Urinary bladder (tissue), 4 donors: ENCODE measurements around the gene ISM1. TPM values are rescaled to one million over a fixed set of nuclear protein-coding genes. Genes with fewer than 3 reads are reported as not detected.
A peak's percentile ranks its signal among the peaks of the same experiment; 100 is the strongest.

Source experiments
- DNase-seq: peaks from one replicate; pipeline ENCODE4 v3.0.0-alpha.2; 2015; ENCODE audit errors: extremely low spot score
- H3K27ac ChIP-seq: one replicate; pipeline ENCODE4 v1.5.1; 2013; ENCODE audit warnings: low read depth, mild to moderate bottlenecking, moderate library complexity
- H3K36me3 ChIP-seq: one replicate; pipeline ENCODE4 v1.6.1; 2013; ENCODE audit warnings: mild to moderate bottlenecking, moderate library complexity; ENCODE audit not compliant: insufficient read depth
- H3K4me1 ChIP-seq: one replicate; pipeline ENCODE4 v1.6.1; 2013; ENCODE audit warnings: mild to moderate bottlenecking, moderate library complexity; ENCODE audit not compliant: insufficient read depth
- H3K4me3 ChIP-seq: one replicate; pipeline ENCODE4 v1.5.1; 2013; ENCODE audit warnings: low read depth, low read length
- WGBS: extraction: QIAGEN DNeasy Blood & Tissue Kit; methylation state at CpG from one replicate; pipeline ENCODE4 v1.1.7; 2013; 5-methylcytosine and 5-hydroxymethylcytosine counted together
- polyA plus RNA-seq: library from polyadenylated mRNA; stranded (reverse); fragments of 200-250 nt; gene quantifications from one replicate; pipeline ENCODE4 v1.2.3, GENCODE V29; 2013
- total RNA-seq: library from RNA; depleted of rRNA; stranded (reverse); fragments of >200 nt; gene quantifications from one replicate; pipeline ENCODE4 v1.2.3, GENCODE V29; 2014
- donor health status: healthy with polysubstance abuse.
- donor health status: healthy.

Gene ISM1
- total and polyA plus RNA-seq, 2 donors, result 1.4 to 1.8 TPM

DNA sequence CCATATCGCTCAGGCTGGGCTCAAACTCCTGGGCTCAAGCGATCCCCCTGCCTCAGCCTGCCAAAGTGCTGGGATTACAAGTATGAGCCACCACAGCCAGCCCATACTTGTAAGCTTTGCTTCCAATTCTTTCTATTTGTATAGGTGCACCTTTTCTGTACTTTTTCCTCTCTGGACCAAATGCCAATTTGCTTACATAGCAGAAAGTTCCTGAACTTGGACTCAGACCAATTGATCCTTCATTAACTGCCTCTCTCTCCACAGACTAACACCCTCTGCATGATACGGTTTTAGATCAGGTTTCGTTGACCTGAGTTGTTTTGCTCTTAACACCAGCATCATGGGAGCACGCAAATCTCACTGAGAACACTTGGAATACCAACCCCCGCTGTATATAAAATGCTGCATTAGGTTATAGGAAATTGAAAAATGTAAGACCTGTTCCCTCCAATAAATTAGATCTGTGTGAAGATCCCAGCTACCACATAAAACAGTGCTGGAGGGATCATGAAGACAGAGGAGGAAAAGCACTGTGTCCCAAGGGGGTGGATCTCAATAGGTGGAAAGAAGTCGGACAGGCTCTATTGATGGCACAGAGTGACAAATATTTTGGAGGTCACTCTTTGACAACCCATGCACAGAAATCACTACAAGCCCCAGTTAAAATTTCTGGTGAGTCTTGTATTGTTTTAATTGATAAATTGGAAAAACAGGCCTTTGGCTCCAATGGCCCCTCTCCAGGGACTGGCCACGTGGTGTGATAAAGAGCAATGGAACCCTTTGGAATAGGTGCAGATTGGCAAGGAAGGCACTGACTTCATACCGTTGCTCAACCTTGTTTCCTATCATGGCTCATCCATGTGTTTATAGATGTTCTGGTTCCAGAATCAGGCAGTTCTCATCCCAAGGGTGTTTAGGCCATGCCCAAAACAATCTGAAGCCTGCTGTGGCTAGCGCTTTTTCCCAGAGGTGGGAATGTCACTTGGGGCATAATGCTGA, 51.2 kb downstream of the ISM1 start:
- no peak for DNase-seq

DNA sequence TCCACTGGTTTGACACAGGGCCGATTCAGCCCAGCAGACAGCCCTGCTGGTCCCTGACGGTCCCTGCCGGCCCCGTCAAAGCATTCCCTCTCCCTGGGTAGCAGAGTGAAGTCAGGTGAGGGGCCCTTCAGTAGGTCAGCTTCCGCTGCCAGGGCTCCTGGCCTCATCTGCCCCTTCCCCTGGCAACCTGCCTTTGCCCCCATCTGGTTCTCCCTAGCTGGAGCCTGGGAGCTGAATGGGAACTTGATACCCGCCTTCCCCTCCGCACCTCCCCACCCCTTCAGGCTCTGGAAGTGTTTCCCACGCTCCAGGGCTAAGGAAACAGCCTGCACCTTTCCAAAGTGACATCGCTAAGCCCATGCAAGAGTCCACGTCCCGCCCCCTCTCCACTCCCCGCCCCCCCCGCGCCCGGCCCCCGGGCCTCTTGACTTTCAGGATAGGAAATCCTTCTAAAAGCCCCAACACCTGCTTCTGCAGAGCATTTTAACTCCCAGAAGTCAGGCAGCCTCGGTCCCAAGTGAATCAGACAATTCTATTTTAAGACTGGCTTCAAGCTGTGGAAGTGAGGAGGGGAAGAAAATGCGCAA, 53.3 kb downstream of the ISM1 start:
- Histone ChIP-seq H3K27ac (no peak overlapping the region), H3K36me3 (no peaks in the 10 kb centered on the region), H3K4me1 (no peaks in the 10 kb centered on the region), H3K4me3 (no peak overlapping the region)
- DNase-seq, result no peak
- 26% methylated on average over 18 of the region's 18 CpGs for WGBS

More for the DNA sequence above, 51.2 kb downstream of the ISM1 start:
- WGBS, result 93% methylated on average over 10 of the region's 10 CpGs
- Histone ChIP-seq H3K4me3 (no peak overlapping the region), H3K27ac (no peak overlapping the region), H3K36me3 (no peaks in the 10 kb centered on the region), H3K4me1 (no peaks in the 10 kb centered on the region)

DNA sequence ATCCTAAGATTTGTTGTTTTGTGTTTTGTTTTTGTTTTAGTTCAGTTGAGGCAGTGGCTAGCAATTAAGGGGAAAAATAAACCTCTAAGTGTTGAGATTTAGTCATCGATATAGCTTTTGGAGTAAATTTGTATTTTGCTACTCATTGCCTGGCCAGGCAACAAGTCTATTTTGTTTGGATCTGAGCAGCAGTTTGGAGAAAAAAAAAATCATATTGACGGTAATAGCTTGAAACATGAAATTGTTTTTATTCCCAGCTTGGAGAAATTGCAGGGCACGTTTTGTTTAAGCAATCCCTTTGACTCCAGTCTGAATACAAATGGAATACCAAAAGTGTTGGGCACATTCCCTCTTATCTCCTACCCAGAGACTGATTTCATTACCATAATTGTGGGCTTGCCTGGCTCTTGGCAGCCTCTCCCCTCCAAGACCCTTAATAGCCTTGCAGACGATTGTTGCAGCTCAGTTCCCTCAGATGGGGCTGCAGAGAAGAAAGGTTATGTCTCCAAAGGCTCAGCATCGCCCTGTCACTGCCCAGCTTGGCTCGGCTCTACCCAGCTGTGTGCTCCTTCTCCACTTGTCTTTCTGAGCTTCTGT, 56.0 kb downstream of the ISM1 start:
- DNase-seq, result no peak
- no peaks in the 10 kb centered on the region for H3K4me1 ChIP-seq
- WGBS, result 70% methylated on average over 6 of the region's 6 CpGs
- no peak overlapping the region for H3K27ac ChIP-seq
- H3K4me3 ChIP-seq, result no peak overlapping the region
- H3K36me3 ChIP-seq, result no peaks in the 10 kb centered on the region

DNA sequence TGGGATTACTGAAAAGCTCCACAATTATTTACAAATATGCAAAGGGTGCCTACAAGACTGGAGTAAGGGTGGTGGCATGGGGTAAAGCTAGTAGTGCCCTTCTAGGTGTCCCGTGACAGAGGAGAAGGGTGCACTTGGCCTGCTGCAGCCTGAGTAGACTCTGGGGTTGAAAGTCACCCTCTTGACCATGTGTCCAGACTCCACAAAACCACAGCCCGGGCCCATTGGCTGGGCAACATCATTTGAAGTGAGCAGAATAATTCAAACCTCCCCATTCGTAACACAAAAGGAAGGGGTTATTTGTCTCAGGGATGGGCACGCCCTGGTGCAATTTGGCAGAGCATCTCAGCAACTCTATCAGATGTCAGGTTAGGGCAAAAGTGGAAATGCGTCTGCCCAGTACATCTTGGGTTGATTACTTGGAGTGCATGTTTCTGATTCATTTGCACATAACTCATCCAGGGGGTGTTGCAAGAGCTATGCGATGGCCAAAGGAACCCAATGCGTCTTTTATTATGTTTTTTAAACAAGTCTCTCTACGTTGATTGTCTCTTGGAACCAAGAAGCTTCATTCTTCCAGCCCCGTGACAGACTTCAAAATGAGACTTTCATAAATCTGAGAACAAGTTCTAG, 56.7 kb downstream of the ISM1 start:
- no peak for DNase-seq
- Histone ChIP-seq H3K27ac (no peak overlapping the region), H3K4me3 (no peak overlapping the region), H3K36me3 (no peaks in the 10 kb centered on the region), H3K4me1 (no peaks in the 10 kb centered on the region)
- 89% methylated on average over 9 of the region's 9 CpGs for WGBS

DNA sequence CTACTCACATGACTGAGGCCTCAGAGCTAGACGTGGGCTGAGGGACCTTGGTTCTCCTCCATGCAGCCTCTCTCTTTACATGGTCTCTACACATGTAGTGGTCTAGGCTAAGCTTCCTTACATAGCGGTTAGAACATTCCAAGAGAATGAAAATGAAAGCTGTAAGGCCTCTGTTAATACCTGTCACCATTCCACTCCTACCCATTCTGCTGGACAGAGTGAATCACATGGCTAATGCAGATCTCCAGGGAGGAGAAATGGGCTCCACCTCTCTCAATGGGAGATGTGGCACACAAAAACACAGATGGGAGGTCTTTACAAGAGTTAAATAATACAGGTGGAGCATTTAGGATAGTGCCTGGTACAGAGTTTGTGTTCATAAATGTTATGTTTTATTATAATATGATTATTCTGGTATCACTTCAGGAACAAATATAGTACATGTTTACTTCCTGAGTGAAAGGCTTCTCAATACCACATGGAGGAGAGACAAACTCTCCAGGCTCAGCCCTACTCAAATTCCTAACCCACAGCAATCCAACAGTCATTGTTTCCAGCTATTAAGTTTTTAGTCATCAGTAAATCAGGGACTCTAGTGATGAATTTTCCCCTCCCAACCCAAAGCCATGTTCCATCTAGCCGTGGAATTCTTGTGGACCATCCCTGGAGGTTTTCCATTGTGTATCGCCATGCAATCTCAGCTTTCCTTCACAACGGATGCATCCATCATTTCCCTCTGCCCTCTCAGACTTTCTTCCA, 57.9 kb downstream of the ISM1 start:
- WGBS, result 96% methylated on average over 5 of the region's 5 CpGs
- H3K36me3 ChIP-seq, result no peaks in the 10 kb centered on the region
- no peak overlapping the region for H3K27ac ChIP-seq
- H3K4me1 ChIP-seq, result no peaks in the 10 kb centered on the region
- DNase-seq, result no peak
- H3K4me3 ChIP-seq, result no peak overlapping the region

DNA sequence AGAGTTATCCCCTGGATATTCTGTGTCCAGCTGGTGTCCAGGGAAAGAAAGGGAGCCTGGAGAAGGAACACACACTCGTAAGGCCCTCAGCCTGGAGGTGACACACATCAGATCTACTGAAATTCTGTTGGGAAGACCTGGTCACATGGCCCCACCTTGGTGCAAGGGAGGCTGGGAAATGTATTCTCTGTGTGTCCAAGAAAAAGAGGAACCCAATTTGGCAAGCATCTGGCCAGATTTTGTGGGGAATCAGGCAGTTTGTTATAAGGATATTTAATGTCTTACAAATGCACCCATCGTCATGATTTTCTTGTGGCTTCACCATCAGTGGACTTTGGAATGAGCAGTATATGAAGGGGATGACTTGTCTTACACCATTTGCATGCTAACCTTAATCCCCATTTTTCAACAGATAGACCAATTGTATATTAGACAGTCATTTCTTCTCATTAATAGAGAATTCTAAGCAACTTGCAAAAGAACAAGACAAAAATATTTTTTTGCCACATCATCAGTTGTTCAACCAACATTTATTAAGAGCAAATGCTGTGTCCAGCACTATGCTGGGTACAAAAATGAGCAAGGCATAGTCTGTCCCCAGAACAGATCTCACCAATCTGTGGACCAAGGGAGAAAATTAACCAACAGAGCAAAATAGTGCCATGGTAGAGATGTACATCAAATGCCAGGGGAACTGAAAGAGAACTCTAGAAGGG, 59.7 kb downstream of the ISM1 start:
- H3K4me1 ChIP-seq, result no peaks in the 10 kb centered on the region
- H3K27ac ChIP-seq, result no peak overlapping the region
- no peak for DNase-seq
- H3K4me3 ChIP-seq, result no peak overlapping the region
- 91% methylated on average over 2 of the region's 2 CpGs for WGBS
- H3K36me3 ChIP-seq, result no peaks in the 10 kb centered on the region

DNA sequence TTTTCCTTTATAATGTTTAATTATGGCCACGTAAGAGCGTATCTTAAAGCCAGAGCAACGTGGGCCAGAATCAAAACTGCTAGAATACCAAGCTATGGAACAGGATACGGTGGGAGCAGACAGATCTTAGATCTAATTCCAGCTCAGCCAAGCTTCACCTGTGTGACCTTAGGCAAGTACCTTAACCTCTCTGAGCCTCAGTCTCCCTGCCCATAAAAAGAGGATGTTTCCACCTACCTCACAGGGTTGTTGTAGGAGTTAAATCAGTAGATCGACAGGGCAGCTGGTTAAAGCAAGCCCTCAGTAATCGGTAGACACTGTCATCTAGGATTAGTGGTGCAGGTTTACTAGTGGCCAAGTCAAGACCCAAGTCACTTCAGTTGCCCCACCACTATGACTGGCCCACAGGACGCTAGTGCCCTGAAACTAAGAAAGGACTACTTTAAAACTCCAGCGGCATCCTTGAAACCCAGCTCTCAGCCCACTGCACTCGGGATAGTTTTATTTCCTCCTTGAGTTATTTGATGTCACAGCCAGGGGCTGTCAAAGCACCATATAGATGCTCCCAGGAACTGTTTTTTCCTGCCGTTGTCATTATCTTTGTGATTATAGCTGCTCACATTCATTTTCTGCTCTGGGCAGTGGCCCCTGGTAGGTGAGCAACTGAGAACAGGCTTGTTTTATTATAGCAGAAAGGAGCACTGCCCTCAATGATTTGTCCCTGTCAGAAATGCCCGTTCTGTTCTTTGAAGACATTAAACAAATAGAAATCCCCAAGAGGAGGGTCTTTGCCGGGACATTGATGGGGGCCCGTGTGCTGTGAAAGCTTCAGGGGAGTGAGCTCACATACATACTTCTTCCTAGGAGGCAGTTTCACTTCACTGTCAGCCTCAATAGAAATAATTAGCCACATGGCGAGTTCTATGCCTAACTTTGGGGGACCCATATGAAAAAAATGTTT, 63.1 kb downstream of the ISM1 start:
- DNase-seq, result no peak
- no peak overlapping the region for H3K27ac ChIP-seq
- no peak overlapping the region for H3K4me3 ChIP-seq
- no peaks in the 10 kb centered on the region for H3K36me3 ChIP-seq
- no peaks in the 10 kb centered on the region for H3K4me1 ChIP-seq
- WGBS, result 74% methylated on average over 14 of the region's 14 CpGs

DNA sequence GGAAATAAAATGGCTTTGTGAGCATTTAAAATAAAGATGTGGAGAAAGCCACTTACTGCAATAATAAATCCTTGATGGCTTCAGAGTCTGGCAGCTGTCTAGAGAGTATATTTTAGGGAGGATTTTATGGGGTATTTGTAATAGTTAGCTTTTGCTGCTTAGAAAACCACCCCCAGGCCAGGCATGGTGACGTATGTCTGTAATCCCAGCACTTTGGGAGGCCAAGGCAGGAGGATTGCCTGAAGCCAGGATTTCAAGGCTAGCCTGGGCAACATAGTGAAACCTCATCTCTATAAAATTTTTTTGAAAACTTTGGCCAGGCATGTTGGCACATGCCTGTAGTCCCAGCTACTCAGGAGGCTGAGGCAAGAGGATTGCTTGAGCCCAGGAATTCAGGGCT, 63.8 kb downstream of the ISM1 start:
- no peak overlapping the region for H3K4me3 ChIP-seq
- no peaks in the 10 kb centered on the region for H3K36me3 ChIP-seq
- H3K27ac ChIP-seq, result no peak overlapping the region
- 35% methylated on average over 1 of the region's 1 CpG for WGBS
- no peak for DNase-seq
- no peaks in the 10 kb centered on the region for H3K4me1 ChIP-seq

DNA sequence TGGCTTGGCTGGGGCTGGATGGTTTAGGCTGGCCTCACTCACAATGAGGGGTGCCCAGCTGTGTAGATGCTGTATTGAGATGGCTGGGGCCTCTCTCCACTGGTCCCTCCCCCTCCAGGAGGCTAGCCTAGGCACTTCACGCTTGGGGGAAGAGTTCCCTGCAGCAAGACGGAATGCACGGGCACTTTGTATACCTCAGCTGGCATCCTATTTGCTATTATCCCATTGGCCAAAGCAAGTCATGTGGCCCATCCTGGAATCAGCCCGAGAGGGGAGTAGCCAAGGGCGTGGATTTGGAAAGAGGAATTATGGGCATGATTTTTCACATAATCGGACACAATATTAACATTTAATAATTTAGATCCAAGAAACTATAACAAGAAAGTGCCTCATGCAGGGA, 64.3 kb downstream of the ISM1 start:
- Histone ChIP-seq H3K27ac (no peak overlapping the region), H3K4me1 (no peaks in the 10 kb centered on the region), H3K4me3 (no peak overlapping the region), H3K36me3 (no peaks in the 10 kb centered on the region)
- WGBS, result 93% methylated on average over 6 of the region's 6 CpGs
- DNase-seq, result no peak

DNA sequence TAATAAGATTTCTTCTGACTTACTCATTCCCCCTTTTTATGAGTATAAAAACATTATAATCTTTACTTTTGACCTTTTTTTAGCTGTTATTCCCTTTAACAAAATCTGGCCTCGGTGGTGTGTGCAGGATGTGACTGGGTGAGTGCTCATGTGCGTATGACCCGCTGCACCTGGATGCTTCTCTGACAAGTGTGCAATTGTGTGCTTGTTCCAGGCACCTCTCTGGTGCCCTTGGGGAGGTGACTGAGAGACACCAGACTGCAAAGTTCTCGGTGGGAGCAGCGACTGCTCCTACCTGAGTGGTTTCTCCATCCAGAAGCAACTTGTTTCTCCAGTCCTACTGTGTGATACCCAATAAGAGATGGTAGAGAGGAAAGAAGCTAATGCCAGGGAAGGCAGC, 65.0 kb downstream of the ISM1 start:
- WGBS, result 92% methylated on average over 5 of the region's 5 CpGs
- H3K27ac ChIP-seq, result no peak overlapping the region
- H3K4me3 ChIP-seq, result no peak overlapping the region
- DNase-seq, result no peak
- no peaks in the 10 kb centered on the region for H3K4me1 ChIP-seq
- H3K36me3 ChIP-seq, result no peaks in the 10 kb centered on the region

DNA sequence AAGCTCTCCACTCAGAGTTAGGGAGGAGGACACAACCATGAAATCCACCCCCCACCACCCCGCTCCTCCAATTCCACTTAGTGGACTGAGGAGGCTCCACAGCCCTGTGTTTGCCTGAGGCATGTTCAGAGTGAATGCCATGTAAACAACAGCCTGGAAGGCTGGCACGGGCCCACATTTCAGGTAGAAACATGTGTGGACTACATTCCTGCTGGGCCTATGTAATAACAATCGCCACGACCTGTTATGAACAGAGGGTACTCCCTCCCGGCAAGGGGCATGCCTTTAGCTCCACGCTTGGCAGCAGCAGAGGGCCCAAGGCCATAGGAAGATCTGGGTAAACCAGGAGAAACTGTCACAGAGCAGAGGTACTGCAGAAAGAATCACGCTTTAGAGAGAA, 65.5 kb downstream of the ISM1 start:
- no peak overlapping the region for H3K27ac ChIP-seq
- H3K36me3 ChIP-seq, result no peaks in the 10 kb centered on the region
- no peaks in the 10 kb centered on the region for H3K4me1 ChIP-seq
- H3K4me3 ChIP-seq, result no peak overlapping the region
- 84% methylated on average over 7 of the region's 7 CpGs for WGBS
- DNase-seq, result peak; percentile 51

DNA sequence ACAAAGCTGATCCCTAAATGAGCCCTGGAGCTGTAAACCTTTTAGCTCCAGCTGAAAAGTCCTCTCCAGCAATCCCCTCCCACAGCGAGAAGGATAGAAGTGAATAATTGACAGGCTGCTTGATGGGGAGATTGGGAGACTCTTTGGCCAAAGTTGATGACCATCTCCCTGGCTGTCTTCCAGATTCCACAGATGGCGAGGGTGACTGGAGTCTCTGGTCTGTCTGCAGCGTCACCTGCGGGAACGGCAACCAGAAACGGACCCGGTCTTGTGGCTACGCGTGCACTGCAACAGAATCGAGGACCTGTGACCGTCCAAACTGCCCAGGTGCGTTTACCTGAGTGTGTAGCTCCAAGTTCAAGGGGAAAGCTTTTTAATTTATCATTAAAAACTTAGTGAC, 67.3 kb downstream of the ISM1 start:
- H3K36me3 ChIP-seq, result no peaks in the 10 kb centered on the region
- DNase-seq, result no peak
- H3K4me1 ChIP-seq, result no peaks in the 10 kb centered on the region
- H3K4me3 ChIP-seq, result no peak overlapping the region
- H3K27ac ChIP-seq, result no peak overlapping the region
- WGBS, result 87% methylated on average over 12 of the region's 12 CpGs
